Measurements from ENCODE around the gene FST.
A peak's percentile ranks its signal among the peaks of the same experiment; 100 is the strongest.

Gene FST, protein sequence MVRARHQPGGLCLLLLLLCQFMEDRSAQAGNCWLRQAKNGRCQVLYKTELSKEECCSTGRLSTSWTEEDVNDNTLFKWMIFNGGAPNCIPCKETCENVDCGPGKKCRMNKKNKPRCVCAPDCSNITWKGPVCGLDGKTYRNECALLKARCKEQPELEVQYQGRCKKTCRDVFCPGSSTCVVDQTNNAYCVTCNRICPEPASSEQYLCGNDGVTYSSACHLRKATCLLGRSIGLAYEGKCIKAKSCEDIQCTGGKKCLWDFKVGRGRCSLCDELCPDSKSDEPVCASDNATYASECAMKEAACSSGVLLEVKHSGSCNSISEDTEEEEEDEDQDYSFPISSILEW

DNA sequence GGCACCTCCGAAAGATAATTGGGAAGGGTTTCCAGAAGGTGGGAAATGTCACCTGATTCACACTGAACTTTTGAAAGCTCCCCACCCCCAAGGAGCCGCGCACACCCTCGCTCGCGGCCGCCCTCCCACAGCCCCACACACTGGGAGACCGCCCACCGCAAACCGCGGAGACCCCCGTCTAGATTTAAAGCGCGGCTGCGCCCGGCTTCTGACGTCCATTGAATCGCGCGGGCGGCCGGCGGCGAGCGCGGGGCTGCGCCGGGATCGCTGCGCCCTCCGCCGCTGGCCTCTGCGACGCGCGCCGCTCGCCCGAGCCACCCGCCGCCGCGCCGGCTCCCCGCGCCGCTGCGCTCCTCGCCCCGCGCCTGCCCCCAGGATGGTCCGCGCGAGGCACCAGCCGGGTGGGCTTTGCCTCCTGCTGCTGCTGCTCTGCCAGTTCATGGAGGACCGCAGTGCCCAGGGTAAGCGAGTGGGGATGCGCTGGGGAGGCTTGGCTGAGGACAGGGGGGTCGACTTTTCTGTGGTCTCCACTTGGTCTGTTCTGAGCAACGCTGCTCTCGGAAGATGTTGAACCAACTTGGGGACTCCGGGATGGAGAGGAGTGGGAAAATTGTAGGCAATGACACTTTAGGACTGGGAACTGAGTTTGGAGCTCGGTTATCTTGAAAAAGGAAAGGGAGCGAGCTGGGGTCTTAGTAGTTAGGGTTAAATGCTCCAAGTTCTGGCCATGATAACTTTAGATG is at the start of gene FST:
Gene FST (plus strand): TSS at position 214 of the 743 bp plus-strand sequence. CDS start 163 bp downstream, at position 377.
- DNase-seq: peak; percentile 49

DNA sequence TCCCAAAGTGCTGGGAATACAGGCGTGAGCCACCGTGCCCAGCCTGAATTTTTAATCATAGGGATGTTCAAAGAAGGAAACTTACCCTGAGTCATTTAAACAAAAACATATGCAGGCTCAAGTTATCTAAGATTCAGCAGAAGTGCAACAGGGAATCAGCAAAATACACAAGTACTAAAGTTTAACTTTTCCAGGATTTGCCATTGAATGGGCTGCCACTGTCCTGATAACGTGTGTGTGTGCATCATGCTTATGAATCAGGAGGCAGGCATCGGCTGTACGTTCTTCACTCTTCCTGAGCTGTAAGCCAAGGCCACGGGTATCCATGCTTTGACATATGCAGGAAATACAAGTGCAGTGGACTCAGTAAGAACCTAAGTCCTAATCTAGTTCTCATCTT is 48.8 kb upstream of the FST start:
- no peak for DNase-seq

DNA sequence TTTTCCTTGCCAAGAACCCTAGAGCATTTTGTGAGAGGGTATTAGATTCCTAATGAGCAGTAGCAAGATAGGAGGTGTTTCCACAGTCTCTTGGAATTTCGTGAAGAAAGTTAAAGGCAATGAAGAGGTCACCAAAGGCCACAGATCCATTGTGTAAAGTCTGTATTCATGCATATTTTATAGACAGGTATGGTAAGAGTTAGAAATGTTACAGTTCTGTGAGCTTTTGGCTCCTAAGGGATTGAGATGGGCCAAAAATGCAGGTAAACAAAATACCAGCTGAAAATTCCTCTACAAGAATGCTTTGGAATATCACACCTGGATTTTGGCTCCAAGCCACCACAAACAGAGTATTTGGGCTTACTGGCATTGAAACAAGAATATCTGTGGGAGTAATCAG is 47.4 kb upstream of the FST start:
- no peak for DNase-seq

DNA sequence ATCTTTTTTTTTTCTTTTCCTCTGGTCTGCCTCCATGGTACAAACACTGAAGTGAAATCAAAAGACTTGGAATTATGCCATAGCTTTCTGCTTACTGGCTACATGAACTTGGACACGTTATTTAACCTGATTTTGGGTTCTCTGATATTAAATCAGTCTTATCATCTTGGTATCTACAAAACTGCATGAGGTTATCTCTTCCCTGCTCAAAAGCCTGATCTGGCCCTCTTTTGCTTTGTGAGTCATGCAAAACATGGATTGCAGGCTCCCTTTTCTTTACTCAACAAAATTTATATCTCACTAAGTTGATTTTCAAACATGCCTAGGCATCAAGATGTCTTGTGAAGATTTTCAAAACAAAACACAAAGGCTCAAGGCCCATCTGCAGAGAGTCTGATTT is 45.9 kb upstream of the FST start:
- DNase-seq: no peak

DNA sequence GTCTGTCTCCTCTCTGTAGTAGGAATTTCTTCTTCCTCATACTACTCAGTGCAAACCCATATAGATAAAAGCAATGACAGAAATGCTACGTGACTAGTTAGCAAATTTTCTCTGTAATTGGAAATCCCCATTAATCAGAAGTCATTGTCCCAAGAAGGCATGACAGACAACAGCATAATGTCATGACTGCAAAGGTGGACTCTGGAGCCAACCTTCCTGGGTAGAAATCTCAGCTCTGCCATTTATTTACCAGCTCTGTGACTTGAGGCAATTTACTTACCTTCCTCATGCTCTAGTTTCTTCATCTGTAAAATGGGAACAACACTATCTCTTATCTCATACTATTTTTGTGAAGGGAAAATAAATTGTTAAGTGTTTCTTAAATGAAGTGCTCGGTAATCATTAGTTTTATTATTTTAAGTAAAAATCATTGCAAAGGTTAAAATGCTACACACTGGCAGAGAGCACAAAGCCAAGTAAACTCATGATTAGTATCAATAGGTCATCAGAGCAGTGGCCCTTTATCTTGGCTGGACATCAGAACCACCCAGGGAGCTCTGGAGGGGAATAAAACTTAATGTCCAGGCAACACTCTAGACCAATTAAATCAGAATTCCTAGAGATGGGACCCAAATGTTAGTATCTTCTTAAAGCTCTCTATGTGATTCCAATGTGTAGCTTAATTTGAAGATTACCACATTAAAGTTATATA is 43.8 kb upstream of the FST start:
- DNase-seq: no peak

DNA sequence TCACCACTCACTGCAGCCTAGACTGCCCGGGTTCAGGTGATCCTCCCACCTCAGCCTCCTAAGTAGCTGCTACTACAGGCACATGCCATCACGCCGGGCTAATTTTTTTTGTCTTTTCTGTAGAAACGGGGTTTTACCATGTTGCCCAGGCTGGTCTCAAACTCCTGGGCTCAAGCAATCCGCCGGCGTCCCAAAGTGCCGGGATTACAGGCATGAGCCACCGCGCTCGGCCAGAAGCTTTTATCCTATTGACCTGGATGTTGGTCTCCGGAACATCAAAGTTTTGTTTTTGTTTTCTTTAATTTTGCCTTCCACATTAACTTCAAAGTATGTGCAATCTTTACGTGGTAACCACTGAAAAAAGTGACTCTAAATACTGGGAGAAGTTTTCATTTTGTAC is 42.4 kb upstream of the FST start:
- no peak for DNase-seq

DNA sequence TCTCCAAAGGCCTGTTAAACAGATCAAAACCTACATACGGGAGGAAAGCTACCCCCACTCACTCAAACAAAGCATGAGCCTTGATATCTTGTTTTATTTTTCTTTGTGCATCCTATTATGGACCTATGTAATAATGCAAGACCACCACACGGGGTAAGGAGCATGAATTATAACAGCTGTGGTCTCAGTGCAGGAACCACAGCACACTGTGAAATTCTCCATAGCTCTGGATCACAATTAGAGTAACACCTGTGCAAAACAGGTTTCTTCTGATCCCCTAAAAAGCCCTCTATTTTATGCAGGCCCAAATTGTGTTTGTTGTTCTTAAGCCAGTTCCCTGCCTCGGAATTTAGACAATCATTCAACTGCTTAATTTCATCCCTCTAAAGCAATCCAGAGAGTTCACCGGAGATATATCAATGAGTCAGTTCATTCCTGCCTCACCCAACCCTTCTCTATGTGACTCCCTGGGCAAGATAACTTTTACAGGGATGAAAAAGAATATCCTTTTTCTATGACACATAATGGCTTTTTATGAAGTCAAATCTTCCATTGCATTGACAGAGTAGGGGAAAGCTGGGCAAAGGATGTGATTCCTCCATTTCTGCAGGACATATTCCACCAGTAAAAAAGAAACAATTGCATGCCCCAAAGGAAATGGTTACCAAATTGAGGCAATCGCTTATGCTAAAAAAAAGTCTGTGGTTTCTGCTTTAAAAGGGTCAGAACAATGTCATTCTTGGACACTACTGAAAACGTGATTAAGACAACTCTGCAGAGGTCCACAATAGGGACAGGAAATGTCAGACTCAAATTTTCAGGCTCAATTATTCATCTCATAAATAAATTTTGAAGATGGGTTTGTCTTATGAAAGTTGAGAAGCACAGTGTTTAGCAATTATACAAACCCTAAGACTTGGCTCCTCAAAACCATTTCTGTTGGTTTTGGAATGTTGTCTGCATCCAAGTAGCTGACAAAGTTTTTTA is 41.6 kb upstream of the FST start:
- no peak for DNase-seq

DNA sequence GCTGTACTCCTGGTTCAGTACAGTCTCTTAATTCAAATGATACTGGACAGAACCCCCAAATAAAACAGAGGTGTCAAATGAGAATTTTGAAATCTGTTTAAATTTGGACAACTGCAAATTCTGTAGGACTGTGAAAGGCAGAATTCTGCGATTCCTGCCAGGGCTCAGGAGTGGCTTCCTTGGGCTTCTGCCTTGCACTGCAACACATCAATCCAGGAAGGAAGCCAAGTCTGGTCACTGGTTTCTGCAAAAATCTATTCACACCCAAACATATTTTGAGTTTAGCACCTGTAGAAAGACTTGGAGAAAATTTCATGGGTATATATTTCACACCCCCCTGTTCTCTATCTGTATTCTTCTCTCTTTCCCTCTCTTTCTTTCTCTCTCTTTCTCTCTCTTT is 37.5 kb upstream of the FST start:
- DNase-seq: no peak

DNA sequence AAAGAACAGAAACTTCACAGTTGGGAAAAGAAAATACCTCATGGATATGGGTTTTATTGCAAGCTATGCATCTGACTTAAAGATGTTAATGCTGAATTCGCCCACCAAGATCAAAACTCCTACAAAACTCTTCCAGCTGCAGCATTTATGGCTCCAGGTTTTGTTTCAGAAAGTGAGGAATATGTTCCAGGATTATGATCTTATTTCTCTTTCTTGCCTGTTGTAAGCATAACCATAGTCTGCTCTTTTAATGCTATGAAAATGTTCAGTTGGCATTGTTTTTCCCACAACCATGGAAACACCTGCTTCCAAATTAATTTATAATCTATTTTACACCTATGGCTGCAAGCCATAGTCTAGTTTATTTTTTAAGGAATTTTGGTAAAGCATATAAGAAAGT is 34.9 kb upstream of the FST start:
- DNase-seq: no peak

DNA sequence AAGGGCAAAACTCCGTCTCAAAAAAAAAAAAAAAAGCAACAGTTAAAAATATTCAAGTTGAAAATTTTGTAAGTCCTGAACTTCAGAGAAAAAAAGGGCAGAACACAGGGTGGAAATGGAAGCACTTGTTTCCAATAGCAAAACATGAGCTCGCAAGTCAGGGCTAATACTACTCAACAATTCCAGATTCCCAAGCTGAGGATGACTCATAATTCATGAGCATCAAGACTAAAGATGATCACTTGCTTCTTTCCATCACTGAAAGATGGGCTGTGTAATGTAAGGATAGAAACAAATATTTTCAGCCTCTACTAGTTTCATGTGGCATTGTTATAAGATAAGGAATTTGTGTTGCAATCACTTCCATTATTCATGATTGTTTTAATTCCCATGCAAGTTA is 33.5 kb upstream of the FST start:
- DNase-seq: no peak

DNA sequence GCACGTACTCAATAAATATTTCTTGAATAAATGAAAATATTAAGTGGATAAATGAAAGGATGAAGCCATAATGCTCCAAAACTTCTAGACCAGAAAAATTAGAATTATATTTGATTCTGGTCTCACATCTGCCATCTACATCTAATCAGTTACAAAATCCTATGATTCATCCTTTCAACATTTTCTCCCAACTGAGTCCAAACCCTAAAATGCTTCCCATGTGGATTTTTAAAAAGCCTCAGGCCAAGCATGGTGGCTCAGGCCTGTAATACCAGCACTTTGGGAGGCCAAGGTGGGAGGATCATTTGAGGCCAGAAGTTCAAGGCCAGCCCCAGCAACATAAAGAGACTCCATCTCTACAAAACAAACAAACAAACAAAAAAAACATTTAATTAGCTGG is 31.6 kb upstream of the FST start:
- no peak for DNase-seq

DNA sequence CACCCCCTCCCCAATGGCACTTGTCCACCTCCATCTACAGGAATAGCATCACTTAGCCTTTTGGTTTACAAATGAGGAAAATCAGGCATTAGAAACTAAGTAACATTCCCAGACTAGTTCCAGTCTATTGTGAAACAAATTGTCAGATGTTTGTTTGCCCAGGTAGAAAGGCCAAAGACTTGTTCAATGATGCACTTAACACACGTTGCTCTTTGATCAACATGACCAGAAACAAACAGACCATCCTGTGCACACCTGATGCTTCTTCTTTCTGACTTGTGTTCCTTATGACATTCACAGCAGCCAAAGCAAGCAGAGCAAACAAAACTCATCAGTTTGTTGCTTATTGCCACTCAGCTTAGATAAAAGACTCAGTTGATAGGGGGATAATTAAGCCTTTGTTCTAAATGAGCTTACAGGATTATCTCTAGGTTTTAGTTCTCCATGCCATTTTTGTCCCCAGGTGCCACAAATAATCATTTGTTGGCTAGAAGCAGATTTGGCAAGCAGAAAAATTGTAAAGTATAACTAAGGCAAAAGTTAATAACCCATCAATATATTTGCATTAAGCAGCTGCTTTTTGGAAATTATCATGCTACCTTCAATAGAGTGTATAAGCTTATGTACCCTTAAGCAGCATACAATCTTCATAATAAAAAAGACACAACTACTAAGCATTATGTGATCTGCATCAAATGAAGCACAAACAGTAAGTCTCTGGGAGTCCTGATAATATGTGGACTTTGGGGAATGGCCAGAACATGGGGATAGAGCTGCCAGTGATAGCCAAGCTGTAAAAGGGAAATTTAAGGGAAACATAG is 26.3 kb upstream of the FST start:
- no peak for DNase-seq

DNA sequence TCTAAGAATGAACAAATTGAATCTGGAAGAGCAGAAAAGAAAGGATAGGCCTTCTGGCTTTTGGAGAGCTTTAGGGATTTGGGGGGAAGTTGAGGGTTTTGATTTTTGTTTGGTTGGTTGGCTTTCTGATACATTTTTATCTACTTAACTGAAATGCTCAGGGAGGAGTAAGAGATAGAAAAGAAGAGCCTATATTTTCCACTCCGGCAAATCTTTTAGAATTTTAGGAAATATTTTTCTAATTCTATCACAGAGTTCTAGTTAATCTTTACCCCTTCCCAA is 25.8 kb upstream of the FST start:
- DNase-seq: no peak

DNA sequence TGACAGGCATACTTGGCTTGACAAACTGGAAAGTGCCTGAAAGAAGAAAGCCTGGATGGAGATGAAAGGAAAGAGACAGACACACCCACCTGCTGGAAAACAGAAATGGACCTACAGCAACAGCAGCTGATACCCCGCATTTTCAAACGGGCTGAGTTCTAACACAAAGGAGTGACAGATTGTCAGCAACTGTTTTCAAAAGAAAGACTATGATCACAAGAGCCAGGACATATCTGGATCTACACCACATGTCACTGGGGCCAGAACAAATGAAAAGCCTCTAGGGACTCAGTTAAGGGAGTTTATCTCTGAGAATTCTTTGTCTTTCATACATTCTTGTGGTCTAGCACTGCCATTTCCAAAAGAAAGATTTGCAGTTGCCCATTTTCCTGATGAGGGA is 24.1 kb upstream of the FST start:
- no peak for DNase-seq

DNA sequence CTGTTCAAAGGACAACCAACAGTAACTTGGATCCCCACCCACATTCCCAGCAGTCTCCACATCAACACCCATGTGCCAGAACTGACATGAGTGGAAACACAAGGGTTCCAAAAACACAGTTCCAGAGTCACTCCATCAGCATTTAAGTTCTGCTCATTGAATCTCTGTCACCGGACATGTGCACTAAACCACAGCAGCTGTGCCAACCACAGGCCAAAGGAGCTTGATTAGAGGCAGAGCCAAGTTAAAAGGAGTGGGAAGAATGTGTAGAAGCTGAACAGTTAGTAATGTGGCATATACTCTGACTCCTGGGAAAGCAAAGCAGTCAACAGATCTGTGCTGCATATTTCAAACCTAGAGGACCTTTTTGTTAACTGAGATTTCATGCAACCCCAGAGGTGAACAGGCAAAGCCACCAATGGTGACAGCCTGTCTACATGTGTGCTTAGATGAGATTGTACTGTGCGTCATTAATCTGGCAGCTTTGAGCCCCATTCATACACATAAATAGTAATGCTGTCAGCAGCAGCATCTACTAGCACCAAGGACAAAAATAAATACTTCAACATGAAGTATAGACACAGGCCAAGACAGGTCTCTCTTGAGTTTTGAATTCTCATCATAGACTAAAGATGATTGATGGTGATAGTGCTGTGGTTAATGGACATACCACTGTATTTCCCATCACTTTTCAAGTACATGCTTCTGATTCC is 16.4 kb upstream of the FST start:
- DNase-seq: peak; percentile 62

DNA sequence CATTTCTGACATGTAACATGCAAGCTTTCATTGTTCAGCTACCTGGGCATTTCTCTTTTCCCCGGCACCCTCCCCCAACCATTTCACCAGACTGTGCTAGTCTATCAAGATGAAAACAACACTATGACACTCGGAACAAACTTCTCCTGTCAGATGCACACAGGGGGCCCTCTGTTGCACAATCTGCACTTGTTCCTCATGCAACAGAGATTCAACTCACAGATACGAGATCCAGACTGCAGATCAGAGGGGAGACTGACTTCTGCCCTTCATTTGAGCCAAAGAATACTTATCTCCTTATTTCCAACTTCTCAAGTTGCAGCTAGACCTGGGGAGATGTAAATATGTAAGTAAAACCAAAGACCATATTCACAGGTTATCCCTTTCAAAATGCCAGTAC is 15.7 kb upstream of the FST start:
- peak; percentile 85 for DNase-seq

DNA sequence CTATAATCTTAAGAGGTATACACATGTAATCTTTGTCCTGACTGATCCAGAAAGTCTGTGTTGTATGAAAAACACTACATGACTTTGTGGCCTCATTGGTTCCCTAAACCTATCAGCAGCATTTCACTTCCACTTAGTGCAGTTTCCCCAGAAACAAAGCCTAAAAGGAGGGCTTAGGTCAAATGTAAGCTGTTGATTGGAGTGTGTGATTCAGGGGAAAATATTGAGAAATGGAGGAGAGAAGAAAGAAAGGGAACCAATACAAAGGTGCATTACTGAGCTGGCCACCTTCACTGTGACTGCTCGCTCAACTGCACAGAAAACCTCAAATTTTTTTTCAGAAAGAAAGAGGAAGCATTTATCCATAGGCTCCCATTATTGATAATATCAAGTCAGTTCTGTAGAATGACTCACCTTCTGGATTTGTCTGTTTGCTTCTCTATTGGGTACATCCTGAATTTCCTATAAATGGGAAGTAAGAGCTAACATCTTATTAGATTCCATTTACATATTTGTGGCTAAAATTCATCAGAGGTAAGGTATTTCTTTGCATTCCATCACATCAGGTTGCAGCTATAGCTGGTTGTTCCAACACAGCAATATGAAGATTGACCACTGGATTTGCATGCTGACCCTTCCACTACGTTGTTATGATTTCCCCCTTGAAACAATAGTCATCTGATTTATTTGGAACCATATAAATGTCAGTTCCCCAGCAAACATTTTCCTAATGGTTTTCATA is 10.3 kb upstream of the FST start:
- DNase-seq: peak; percentile 20

DNA sequence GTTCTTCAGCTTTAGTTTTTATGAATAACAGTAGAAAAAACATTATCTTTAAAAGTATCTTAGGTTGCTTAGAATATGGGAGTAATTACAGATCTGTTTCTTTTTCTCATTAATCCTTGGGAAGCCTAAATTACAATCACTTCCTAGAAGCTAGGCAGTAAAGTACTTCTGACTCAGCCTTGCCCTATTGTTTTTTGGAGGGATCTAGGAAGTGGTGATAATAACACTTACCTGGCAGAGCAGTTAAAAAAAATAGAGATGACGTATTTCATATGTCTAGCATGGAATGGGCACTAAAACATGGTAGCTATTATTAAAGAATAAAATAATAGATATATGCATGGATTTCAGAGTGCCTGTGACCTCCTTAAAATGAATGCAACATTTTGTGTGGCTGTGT is 8.2 kb upstream of the FST start:
- no peak for DNase-seq

DNA sequence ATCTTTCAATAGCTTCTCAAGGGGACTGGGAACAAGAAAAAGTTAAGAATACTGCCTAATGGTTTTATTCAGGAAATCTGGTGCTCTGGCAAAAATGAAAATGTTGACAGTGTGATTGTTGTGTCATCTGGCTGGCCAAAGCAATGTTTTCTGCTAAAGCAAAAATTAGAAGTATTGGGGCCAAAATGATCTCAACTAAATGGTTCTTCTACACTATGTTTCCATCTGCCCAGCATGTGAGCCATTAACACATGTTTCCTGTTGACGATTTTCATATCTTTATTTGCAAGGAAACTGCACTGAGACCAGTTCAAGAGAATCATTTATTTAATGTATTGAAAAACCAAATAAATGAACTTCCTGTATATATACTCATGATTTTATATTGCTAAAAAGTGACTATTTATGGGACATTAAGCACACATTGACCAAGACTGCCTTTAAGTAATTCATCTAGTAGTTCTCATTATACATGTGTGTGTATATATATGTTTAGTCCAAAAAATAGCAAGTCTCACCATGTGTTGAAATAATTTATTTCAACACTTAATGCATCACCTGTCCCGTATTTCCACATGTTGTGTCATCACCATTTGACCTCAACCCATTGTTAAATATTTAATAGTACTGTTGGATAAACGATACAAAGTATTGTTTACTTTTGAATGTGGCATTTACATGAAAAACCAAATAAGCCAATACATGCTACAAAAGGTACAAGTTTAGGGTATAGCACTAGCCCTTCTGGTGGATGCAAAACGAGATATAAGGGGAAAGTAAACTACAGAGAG is 7.5 kb upstream of the FST start:
- DNase-seq: no peak

DNA sequence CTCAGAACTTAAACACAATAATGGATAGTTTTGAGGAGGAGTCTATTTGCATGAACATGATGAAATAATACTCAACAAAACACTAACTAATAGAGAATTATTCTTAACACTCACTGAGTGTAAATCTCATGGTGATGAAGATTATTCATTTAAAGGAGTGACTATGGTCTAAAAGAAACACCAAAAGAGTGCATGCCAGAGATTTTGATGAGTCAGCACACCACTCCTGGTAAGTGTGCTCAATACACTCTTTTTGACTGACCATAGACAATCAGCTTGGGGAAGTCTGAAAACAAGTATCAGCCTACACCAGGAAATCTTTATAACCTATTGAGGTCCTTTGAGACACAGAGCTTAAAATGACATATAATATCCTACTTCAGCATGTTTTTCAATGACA is 6.8 kb upstream of the FST start:
- DNase-seq: no peak

Data from hematopoietic multipotent progenitor cell treated with erythropoietin and hydrocortisone succinate and interleukin-3 and kit ligand, for 4 days (in vitro differentiated cells).